OCI-LY3 (cell line): Measurements from ENCODE around the gene PRDM11.

ENCODE experiments used
- H2AFZ ChIP-seq: fragments of 200-600, 300-600 bp; shearing (Covaris generic); 2 replicates; pipeline ENCODE4 v1.6.0; 2014; ENCODE audit warnings: antibody characterized with exemption, low read depth, low read length
- H3K27ac ChIP-seq: fragments of 200-600, 300-600 bp; sonication (generic); 2 replicates; pipeline ENCODE4 v1.5.1; 2014; ENCODE audit warnings: mild to moderate bottlenecking, low read length, moderate library complexity, mixed read lengths
- H3K27me3 ChIP-seq: fragments of 200-600, 300-600 bp; sonication (generic); 2 replicates; pipeline ENCODE4 v1.6.1; 2014; ENCODE audit warnings: low read depth, low read length, mixed read lengths
- H3K36me3 ChIP-seq: fragments of 200-600, 300-600 bp; sonication (generic); replicated peaks from 2 replicates; pipeline ENCODE3; 2014; ENCODE audit warnings: low read depth, low read length, mixed read lengths
- H3K4me1 ChIP-seq: fragments of 300-600, 200-600 bp; sonication (generic); 2 replicates; pipeline ENCODE4 v1.6.1; 2014; ENCODE audit warnings: low read length, mixed read lengths
- H3K4me2 ChIP-seq: fragments of 200-600, 300-600 bp; sonication (generic); 2 replicates; pipeline ENCODE4 v1.6.1; 2014; ENCODE audit warnings: low read length, mixed read lengths
- H3K4me3 ChIP-seq: fragments of 300-600, 200-600 bp; sonication (generic); 2 replicates; pipeline ENCODE4 v1.5.1; 2014; ENCODE audit warnings: antibody characterized with exemption, mild to moderate bottlenecking, low read length, moderate library complexity
- H3K79me2 ChIP-seq: fragments of 300-600, 200-600 bp; shearing (Covaris generic); 2 replicates; pipeline ENCODE4 v1.6.1; 2014; ENCODE audit warnings: mild to moderate bottlenecking, low read length, mixed read lengths
- H3K9ac ChIP-seq: fragments of 300-600, 200-600 bp; shearing (Covaris generic); 2 replicates; pipeline ENCODE4 v1.6.0; 2014; ENCODE audit warnings: mild to moderate bottlenecking, low read length, moderate library complexity
- H3K9me3 ChIP-seq: fragments of 200-600, 300-600 bp; shearing (Covaris generic); 2 replicates; pipeline ENCODE4 v1.6.1; 2014; ENCODE audit warnings: low read length, mixed read lengths; ENCODE audit not compliant: insufficient read depth
- H4K20me1 ChIP-seq: fragments of 200-600, 300-600 bp; sonication (generic); 2 replicates; pipeline ENCODE4 v1.6.1; 2016; ENCODE audit warnings: low read length, mixed read lengths; ENCODE audit not compliant: insufficient read depth
- EZH2phosphoT487 ChIP-seq: fragments of 200-600 bp; shearing (Covaris generic); IDR thresholded peaks from 2 replicates; pipeline ENCODE4 v1.6.1; 2018; ENCODE audit warnings: antibody characterized with exemption, mixed run types, low read depth
- TF ChIP-seq, protein P1 (sequence below): fragments of 200-600, 300-600 bp; sonication (generic); IDR thresholded peaks from 2 replicates; pipeline ENCODE4 v1.5.1; 2014; ENCODE audit warnings: antibody characterized with exemption, low read length, low read depth

Gene PRDM11

DNA sequence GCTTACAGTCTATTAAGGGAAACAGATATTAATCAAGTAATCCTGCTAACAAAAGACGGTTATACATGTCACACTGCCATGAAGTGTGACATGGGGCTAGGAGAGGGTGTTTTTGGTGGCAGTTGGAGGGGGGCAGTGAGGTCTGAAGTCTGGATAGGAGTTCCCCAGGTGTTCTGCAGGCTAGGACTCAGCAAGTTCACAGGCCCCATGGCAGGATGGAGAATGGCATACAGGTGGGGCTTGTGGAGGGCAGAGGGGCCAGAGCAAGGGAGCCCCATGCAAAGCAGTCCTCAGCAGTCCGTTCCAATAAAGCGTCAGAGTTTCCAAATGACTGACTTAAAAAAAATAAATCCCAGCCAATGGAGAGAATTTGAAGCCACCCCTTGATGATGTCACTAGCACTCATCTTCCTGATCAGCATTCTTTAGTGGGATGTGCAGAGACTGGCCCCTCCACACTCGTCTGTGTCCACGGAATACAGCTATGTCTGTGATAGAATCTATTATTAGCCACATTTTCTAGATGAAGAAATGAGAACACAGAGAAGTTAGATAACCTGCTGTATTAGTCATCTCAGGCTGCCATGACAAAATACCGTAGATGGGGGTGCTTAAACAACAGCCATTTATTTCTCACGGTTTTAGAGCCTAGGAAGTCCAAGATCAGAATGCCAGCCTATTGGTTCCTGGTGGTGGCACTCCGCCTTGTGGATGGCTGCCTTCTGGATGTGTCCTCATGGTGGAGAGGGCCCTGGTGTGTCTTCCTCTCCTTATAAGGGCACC lies 32.6 kb downstream of the PRDM11 start:
- peak overlapping the region; percentile 78 for H3K4me3 ChIP-seq
- H3K9ac ChIP-seq, result peak overlapping the region; percentile 62; the same call in 1 of the 2 replicates
- TF ChIP-seq EZH2phosphoT487, result no peak
- TF ChIP-seq, protein P1, sequence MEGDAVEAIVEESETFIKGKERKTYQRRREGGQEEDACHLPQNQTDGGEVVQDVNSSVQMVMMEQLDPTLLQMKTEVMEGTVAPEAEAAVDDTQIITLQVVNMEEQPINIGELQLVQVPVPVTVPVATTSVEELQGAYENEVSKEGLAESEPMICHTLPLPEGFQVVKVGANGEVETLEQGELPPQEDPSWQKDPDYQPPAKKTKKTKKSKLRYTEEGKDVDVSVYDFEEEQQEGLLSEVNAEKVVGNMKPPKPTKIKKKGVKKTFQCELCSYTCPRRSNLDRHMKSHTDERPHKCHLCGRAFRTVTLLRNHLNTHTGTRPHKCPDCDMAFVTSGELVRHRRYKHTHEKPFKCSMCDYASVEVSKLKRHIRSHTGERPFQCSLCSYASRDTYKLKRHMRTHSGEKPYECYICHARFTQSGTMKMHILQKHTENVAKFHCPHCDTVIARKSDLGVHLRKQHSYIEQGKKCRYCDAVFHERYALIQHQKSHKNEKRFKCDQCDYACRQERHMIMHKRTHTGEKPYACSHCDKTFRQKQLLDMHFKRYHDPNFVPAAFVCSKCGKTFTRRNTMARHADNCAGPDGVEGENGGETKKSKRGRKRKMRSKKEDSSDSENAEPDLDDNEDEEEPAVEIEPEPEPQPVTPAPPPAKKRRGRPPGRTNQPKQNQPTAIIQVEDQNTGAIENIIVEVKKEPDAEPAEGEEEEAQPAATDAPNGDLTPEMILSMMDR, result no peak
- H3K4me2 ChIP-seq, result peak overlapping the region; percentile 92
- no peaks in the 10 kb centered on the region for H3K27me3 ChIP-seq
- H3K36me3 ChIP-seq, result peaks cover 7% of the 10 kb centered on the region
- H3K79me2 ChIP-seq, result no peaks in the 10 kb centered on the region
- no peaks in the 10 kb centered on the region for H4K20me1 ChIP-seq
- no peak overlapping the region for H2AFZ ChIP-seq
- no peaks in the 10 kb centered on the region for H3K9me3 ChIP-seq
- H3K27ac ChIP-seq, result no peak overlapping the region
- H3K4me1 ChIP-seq, result peaks cover 16% of the 10 kb centered on the region

DNA sequence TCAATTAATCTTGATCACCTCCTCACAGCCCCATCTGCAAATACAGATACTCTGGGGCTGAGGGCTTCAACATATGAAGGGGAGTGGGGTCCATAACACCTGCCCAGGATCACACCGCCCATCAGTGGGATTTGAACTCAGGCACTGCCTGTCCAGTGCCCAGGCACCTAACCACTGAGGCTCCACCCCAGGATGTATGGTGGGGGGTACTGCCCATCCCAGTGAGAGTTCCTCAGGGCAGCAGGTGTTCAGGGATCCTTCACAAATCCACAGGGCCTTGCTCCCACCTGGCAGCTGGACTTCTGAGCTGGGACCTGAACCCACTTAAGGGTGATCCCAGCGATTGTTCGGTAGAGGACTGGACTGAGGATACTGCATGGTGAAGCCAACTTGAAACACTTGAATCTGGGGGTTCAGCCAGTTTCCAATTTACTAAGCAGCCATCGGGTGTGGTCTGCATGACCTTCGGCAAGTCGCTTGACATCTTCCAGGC lies 33.3 kb downstream of the PRDM11 start:
- Histone ChIP-seq H3K9me3 (no peaks in the 10 kb centered on the region), H3K4me3 (peak overlapping the region; percentile 78), H4K20me1 (no peaks in the 10 kb centered on the region), H3K4me1 (peaks cover 16% of the 10 kb centered on the region), H3K9ac (peak overlapping the region; percentile 62), H2AFZ (0 out of 2 replicates have a peak overlapping the region, but pooled peaks have one; percentile 48), H3K4me2 (peak overlapping the region; percentile 92), H3K36me3 (peaks cover 7% of the 10 kb centered on the region), H3K27ac (no peak overlapping the region), H3K27me3 (no peaks in the 10 kb centered on the region), H3K79me2 (no peaks in the 10 kb centered on the region)
- no peak for TF ChIP-seq EZH2phosphoT487
- TF ChIP-seq, protein P1, result no peak

DNA sequence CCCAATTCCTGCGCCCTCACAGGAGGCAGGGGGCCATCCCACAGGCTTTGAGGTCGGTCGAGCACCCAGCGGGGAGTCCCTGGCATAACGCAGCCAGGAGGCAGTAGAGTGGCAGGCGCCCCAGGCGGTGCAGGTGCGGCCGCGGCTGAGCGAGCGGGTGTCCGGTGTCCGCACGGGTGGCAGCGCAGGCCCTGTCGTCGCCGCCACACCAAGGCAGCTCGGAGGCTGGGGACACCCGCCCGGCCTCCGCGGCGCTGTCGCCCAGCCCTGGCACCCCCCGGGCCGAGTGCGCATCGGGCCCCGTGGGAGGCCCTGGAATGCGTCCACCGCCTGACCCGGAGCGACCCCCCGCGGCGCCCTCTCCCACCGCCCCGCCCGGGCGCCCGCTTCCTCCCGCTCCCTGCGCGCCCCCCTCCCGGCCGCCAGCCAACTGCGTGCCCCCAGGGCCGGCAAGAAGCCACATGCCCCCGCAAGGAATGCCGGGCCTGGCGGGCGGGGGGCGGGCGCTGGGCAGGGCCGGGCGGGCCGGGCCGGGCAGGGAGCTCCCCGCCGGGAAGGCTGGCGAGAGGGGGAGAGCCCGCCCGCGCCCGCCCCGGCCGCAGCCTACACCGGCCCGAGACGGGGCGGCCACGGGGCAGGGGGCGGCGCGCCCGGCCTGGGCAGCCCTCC lies 33.9 kb downstream of the PRDM11 start:
- Histone ChIP-seq H3K9me3 (no peaks in the 10 kb centered on the region), H3K4me3 (peak overlapping the region; percentile 78), H3K9ac (peak overlapping the region; percentile 62), H3K79me2 (no peaks in the 10 kb centered on the region), H3K36me3 (peaks cover 7% of the 10 kb centered on the region), H4K20me1 (no peaks in the 10 kb centered on the region), H3K4me1 (peaks cover 16% of the 10 kb centered on the region), H3K4me2 (peak overlapping the region; percentile 92), H2AFZ (peak overlapping the region; percentile 48; the same call in 1 of the 2 replicates), H3K27me3 (no peaks in the 10 kb centered on the region), H3K27ac (no peak overlapping the region)
- no peak for TF ChIP-seq EZH2phosphoT487
- TF ChIP-seq, protein P1, result peak; percentile 43

DNA sequence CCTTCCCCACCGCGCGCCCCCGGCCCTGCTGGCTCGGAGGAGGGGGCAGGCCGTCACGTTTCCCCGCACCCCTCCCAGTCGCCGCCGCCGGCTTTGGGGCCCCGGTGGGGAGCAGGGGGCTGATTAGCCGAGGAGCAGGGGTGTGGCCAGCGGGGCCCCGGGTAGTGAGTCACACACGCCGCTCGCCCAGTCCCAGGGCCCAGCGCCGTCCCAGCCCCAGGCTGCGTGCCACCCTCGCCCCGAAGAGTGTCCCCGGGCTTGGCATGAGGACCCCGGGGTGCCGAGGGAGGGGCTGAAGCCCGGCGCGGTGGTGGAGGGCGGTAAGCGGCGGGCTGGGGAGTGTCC lies 34.4 kb downstream of the PRDM11 start:
- peak overlapping the region; percentile 78 for H3K4me3 ChIP-seq
- H2AFZ ChIP-seq, result peak overlapping the region; percentile 71; the same call in 1 of the 2 replicates
- peaks cover 16% of the 10 kb centered on the region for H3K4me1 ChIP-seq
- H3K27me3 ChIP-seq, result no peaks in the 10 kb centered on the region
- H3K27ac ChIP-seq, result no peak overlapping the region
- no peaks in the 10 kb centered on the region for H4K20me1 ChIP-seq
- peak overlapping the region; percentile 62 for H3K9ac ChIP-seq
- TF ChIP-seq EZH2phosphoT487, result no peak
- TF ChIP-seq, protein P1, result no peak
- no peaks in the 10 kb centered on the region for H3K79me2 ChIP-seq
- peak overlapping the region; percentile 82 for H3K4me2 ChIP-seq
- peaks cover 7% of the 10 kb centered on the region for H3K36me3 ChIP-seq
- H3K9me3 ChIP-seq, result no peaks in the 10 kb centered on the region
